ENCODE data around the gene SNX17.

The SNX17 gene

DNA sequence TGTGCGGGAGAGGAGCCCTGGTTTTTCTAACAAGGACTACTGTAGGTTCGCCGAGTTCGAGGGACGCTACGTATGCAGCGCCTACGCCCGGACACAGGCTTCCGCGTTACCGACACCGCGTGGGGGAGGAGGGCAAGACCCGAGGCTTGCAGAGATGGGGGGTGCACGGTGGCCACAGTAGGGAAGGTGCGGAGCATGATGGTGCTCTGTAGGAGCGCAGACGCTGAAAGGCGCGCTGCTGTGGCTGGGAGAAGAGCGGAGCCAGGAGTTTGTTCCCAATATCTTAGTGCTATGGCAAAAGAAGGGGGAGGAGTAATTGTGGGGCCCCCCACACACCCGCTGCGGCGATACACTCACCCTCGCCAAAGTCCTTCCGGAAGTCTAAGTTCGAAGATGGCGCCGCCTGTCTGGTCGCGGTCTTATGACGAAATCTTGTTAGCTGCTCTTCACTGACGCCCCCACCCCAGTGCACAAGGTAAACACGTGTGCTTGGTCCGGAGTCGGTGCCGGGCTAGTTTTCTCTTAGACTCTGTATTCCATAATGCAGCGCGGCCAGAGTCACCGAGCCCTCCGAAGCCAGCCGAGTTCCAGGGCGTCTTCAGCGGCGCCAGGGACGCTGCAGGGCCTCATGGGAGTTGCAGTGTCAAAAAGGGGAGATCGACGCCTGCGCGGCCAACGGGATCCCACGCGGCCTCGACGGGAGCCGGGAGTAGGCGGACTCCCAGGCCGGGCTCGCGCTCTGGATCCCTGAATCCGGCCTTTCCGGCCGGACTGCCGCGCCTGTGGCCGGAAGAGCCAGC, 13.8 kb upstream of the SNX17 start, which contains the start of gene GTF3C2:
TSS of gene GTF3C2 (minus strand) at position 383 of the 800 bp plus-strand sequence. CDS start 13,210 bp downstream, outside the sequence.
- Histone ChIP-seq H3K4me3 (replicated peaks; ENCODE audit: low read depth, low read length) (peak within 1 kb of the TSS; percentile 98), H3K36me3 (ENCODE audit: control insufficient read depth, insufficient read depth, low read length) (no peaks in the 10 kb centered on the region; the same call in 1 of the 2 replicates), H3K27me3 (replicated peaks; ENCODE audit: control insufficient read depth, insufficient read depth, low read length) (no peaks in the 10 kb centered on the region)
- TF ChIP-seq, protein P1, sequence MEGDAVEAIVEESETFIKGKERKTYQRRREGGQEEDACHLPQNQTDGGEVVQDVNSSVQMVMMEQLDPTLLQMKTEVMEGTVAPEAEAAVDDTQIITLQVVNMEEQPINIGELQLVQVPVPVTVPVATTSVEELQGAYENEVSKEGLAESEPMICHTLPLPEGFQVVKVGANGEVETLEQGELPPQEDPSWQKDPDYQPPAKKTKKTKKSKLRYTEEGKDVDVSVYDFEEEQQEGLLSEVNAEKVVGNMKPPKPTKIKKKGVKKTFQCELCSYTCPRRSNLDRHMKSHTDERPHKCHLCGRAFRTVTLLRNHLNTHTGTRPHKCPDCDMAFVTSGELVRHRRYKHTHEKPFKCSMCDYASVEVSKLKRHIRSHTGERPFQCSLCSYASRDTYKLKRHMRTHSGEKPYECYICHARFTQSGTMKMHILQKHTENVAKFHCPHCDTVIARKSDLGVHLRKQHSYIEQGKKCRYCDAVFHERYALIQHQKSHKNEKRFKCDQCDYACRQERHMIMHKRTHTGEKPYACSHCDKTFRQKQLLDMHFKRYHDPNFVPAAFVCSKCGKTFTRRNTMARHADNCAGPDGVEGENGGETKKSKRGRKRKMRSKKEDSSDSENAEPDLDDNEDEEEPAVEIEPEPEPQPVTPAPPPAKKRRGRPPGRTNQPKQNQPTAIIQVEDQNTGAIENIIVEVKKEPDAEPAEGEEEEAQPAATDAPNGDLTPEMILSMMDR (IDR thresholded peaks at IDR 0.05; ENCODE audit: insufficient read depth, low read length, poor library complexity, severe bottlenecking): no peak
- peak; percentile 95 for DNase-seq (ENCODE audit: extremely low read depth, insufficient read length)

DNA sequence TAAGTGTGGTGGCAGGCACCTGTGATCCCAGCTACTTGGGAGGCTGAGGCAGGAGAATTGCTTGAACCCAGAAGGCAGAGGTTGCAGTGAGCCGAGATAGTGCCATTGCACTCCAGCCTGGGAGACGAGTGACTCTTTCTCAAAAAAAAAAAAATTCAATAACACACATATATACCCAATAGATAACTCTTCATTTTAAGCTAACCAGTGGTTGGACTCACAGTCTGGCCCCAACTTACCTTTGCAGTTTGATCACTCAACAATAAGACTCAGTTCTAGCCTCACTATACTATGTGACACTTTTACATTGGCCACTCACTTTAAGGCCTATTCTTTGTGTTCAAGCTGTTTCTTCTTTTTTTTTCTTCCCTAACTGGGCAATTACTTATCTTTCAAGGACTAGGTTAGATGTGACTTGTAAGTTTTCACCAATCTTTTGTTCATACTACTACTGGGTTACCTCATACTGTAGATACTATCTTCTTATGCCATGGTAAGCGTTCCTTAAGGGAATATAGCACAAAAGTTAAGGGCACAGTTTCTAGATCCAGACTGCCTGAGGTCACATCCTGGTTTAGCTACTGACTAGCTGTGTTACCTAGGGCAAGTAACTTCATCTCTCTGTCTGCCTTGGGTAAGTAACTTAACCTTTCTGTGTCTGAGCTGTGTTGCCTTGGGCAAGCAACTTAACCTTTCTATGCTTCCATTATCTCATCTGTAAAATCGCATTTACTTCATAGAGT, 7.6 kb upstream of the SNX17 start:
- Histone ChIP-seq H3K4me3 (replicated peaks; ENCODE audit: low read depth, low read length) (no peak overlapping the region), H3K36me3 (ENCODE audit: control insufficient read depth, insufficient read depth, low read length) (peaks cover 10% of the 10 kb centered on the region)
- TF ChIP-seq, protein P1 (IDR thresholded peaks at IDR 0.05; ENCODE audit: insufficient read depth, low read length, poor library complexity, severe bottlenecking): no peak

DNA sequence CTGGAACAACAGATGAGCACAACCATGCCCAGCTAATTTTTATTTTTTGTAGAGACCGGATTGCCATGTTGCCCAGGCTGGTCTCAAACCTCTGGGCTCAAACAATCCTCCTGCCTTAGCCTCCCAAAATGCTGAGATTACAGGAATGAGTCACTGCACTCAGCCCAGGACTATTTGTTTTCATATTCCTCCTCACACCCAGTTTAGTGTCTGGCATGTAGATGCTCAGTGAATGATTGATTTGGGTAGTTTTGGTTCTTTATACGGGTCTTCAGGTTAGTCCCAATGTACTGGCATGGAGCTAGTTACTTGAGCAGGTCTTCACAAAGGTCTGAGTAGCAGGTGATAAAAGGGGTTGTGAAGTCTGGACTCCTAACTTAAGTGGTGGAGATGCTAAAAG, 6.5 kb upstream of the SNX17 start:
- H3K36me3 ChIP-seq (ENCODE audit: control insufficient read depth, insufficient read depth, low read length): peaks cover 12% of the 10 kb centered on the region
- H3K27me3 ChIP-seq (replicated peaks; ENCODE audit: control insufficient read depth, insufficient read depth, low read length): no peaks in the 10 kb centered on the region
- TF ChIP-seq, protein P1 (IDR thresholded peaks at IDR 0.05; ENCODE audit: insufficient read depth, low read length, poor library complexity, severe bottlenecking): no peak
- no peak overlapping the region for H3K4me3 ChIP-seq (replicated peaks; ENCODE audit: low read depth, low read length)
- no peak for DNase-seq (ENCODE audit: extremely low read depth, insufficient read length)

More for the DNA sequence above, 7.6 kb upstream of the SNX17 start:
- DNase-seq (ENCODE audit: extremely low read depth, insufficient read length): no peak
- no peaks in the 10 kb centered on the region for H3K27me3 ChIP-seq (replicated peaks; ENCODE audit: control insufficient read depth, insufficient read depth, low read length)

DNA sequence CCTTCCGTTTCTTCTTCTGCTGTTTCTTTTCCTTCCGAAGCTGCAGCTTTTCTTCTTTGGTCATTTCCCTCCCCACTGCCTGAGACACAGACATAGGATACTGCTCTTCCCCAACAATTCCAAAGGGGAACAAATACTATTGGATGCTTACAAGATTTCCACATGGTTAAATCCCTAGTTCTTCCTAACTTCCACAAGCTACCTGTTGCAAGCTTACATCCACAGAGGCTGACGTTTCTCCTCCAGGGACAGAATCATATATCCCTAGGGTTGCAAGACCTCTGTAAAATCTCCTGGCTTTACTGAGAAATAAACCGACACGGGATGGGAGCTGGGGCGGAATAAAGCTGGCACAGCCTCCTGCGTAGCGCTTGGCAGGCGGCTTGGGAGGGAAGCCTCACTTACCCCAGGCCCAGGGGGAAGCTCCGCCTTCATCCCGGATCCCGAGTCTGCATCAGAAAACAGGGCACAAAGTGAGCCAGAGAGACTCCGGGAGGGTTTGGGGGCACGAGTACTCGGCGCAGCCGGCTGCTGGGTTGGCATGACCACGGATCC, 868 bp upstream of the SNX17 start:
- no peak for DNase-seq (ENCODE audit: extremely low read depth, insufficient read length)

DNA sequence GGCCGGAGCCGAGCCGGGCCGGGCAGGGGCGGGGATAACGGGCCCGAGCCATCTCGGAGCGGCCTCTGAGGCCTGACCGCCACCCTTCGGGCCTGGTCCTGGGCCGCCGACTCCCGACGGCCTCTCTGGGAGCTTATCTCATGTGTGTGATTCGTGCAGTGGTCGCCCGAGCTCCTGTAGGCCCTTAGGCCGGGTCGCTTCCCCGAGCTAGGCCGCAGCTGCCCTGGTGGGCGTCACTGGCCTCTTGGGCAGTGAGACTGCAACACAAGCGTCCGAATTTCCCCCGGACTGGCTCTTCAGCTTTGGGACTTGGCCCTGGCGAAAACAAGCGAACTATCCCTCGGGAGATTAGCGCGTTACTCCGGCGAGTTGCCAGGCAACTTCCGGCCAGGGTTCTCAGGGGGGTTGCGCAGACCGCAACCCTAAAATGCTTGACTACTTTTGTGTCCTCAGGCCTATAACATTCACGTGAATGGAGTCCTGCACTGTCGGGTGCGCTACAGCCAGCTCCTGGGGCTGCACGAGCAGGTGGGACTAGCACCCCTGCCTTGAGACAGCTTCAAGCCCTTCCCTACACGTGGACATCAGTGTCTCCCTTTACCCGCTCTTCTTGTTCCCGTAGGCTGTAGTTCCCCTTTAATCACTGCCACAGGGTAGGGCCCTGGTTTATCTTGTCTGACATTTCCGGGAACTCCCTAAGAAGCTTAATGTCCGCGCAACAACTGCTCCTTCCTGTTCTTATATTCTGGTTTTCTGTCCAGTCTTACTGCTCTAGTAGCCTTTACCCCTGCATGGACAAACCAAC, 602 bp downstream of the SNX17 start:
- Histone ChIP-seq H3K36me3 (ENCODE audit: control insufficient read depth, insufficient read depth, low read length) (peaks cover 35% of the 10 kb centered on the region), H3K27me3 (replicated peaks; ENCODE audit: control insufficient read depth, insufficient read depth, low read length) (no peaks in the 10 kb centered on the region), H3K4me3 (replicated peaks; ENCODE audit: low read depth, low read length) (peak overlapping the region; percentile 95)
- peak; percentile 85 for DNase-seq (ENCODE audit: extremely low read depth, insufficient read length)
- TF ChIP-seq, protein P1 (IDR thresholded peaks at IDR 0.05; ENCODE audit: insufficient read depth, low read length, poor library complexity, severe bottlenecking): no peak

More for the DNA sequence above, 868 bp upstream of the SNX17 start:
- H3K27me3 ChIP-seq (replicated peaks; ENCODE audit: control insufficient read depth, insufficient read depth, low read length): no peaks in the 10 kb centered on the region
- TF ChIP-seq, protein P1 (IDR thresholded peaks at IDR 0.05; ENCODE audit: insufficient read depth, low read length, poor library complexity, severe bottlenecking): no peak
- peak overlapping the region; percentile 94 for H3K4me3 ChIP-seq (replicated peaks; ENCODE audit: low read depth, low read length)
- peaks cover 21% of the 10 kb centered on the region for H3K36me3 ChIP-seq (ENCODE audit: control insufficient read depth, insufficient read depth, low read length)
